K562 treated with DMSO at 1 percent for 12 hours (cell line): ENCODE data around the gene KLHL28. TPM values are rescaled to one million over a fixed set of nuclear protein-coding genes. Genes with fewer than 3 reads are reported as not detected.

ENCODE experiments used
- total RNA-seq: library from RNA; unstranded; fragments of 300-600 nt; gene quantifications from 2 replicates; pipeline ENCODE4 v1.2.3, GENCODE V29; 2022; ENCODE audit not compliant: insufficient read depth

Gene KLHL28, protein sequence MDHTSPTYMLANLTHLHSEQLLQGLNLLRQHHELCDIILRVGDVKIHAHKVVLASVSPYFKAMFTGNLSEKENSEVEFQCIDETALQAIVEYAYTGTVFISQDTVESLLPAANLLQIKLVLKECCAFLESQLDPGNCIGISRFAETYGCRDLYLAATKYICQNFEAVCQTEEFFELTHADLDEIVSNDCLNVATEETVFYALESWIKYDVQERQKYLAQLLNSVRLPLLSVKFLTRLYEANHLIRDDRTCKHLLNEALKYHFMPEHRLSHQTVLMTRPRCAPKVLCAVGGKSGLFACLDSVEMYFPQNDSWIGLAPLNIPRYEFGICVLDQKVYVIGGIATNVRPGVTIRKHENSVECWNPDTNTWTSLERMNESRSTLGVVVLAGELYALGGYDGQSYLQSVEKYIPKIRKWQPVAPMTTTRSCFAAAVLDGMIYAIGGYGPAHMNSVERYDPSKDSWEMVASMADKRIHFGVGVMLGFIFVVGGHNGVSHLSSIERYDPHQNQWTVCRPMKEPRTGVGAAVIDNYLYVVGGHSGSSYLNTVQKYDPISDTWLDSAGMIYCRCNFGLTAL
- 1.1 and 2.9 TPM in 2 replicates for total RNA-seq

GRCh38 chr14:44961554-44962333 is at the start of gene KLHL28, which contains the start of gene TOGARAM1:
KLHL28 (minus strand) TSS chr14:44961947; CDS start chr14:44945928, 16,019 bp downstream.
TOGARAM1 (plus strand) TSS chr14:44962190; CDS start chr14:44962422, 232 bp downstream.

Other genes with a start within 250 kb of the KLHL28 start
- gene TOGARAM1, start 243 bp upstream of the KLHL28 start, total RNA-seq = 1.6 and 2.6 TPM in 2 replicates
- gene PRPF39, start 122.2 kb upstream of the KLHL28 start, total RNA-seq = 4.8 and 13.5 TPM in 2 replicates
- gene FKBP3, start 172.5 kb upstream of the KLHL28 start, total RNA-seq = 53.9 and 78.9 TPM in 2 replicates
- gene FANCM, start 174.0 kb upstream of the KLHL28 start, total RNA-seq = 1.8 and 5.6 TPM in 2 replicates